Endothelial cell of umbilical vein (primary cell): Measurements from ENCODE around the gene ZNF774. TPM values are rescaled to one million over a fixed set of nuclear protein-coding genes. Genes with fewer than 3 reads are reported as not detected.
"Not testable (repeated sequence)": the region's sequence is repeated elsewhere in the genome, so short reads cannot be mapped to it uniquely, and the experiment has no call there.

Source experiments
- BruUV-seq: library from RNA; stranded (reverse); fragments of 400-500 nt; replicated peaks from 2 replicates; lab custom pipeline; 2021; lab: Mats Ljungman, UMichigan
- CTCF ChIA-PET: fragments of 300-600, 350-600 bp; sonication (Branson Sonifier 250); formaldehyde crosslinking; loops from one replicate; lab custom pipeline; 2021; ENCODE audit warnings: antibody characterized with exemption, inconsistent platforms; lab: Charles Lee
- POLR2A ChIA-PET: fragments of 300-600, 350-600 bp; sonication (Branson Sonifier 250); formaldehyde crosslinking; loops from one replicate; lab custom pipeline; 2021; ENCODE audit warnings: antibody characterized with exemption, inconsistent platforms; lab: Charles Lee
- DNase-seq: peaks from one replicate; pipeline ENCODE4 v3.0.0-alpha.2; 2011; ENCODE audit warnings: low read depth, low spot score
- FAIRE-seq: peaks from 2 replicates; lab custom pipeline; 2011; peaks lifted over from hg19 to GRCh38; lab: Jason Lieb, UNC
- H2AFZ ChIP-seq: 2 replicates; pipeline ENCODE4 v1.6.0; 2012; ENCODE audit warnings: low read depth, low read length, control low read depth, inconsistent platforms
- H3K27ac ChIP-seq: 2 replicates; pipeline ENCODE4 v1.5.1; 2011; ENCODE audit warnings: low read depth, mild to moderate bottlenecking, control low read depth, low read length, moderate library complexity; ENCODE audit not compliant: insufficient read depth
- H3K27me3 ChIP-seq, 2 experiments: 2 replicates each; pipeline versions ENCODE4 v1.6.0 to v1.6.1; 2011; ENCODE audit warnings: low read length in 2 of 2, mixed read lengths in 1 of 2; ENCODE audit not compliant: control insufficient read depth in 2 of 2, insufficient read depth in 2 of 2
- H3K36me3 ChIP-seq, 2 experiments: 2 replicates in 1 of 2; 3 replicates in 1 of 2; pipeline ENCODE4 v1.5.1; 2011; ENCODE audit warnings: low read length in 2 of 2, mild to moderate bottlenecking in 1 of 2, moderate library complexity in 1 of 2; ENCODE audit not compliant: control insufficient read depth in 2 of 2, insufficient read depth in 2 of 2; ENCODE audit errors: extremely low read depth in 1 of 2
- H3K4me1 ChIP-seq: 3 replicates; pipeline ENCODE4 v1.5.1; 2011; ENCODE audit warnings: mild to moderate bottlenecking, low read length; ENCODE audit not compliant: control insufficient read depth, insufficient read depth; ENCODE audit errors: extremely low read depth
- H3K4me2 ChIP-seq: 2 replicates; pipeline ENCODE4 v1.6.1; 2011; ENCODE audit warnings: low read length, control low read depth, mixed read lengths; ENCODE audit not compliant: insufficient read depth
- H3K4me3 ChIP-seq, 3 experiments: fragments of 200-600 bp in 1 of 3; sonication (generic), shearing (Covaris generic) in 1 of 3; replicated peaks in 1 of 3; 2 replicates each; pipeline ENCODE4 v1.5.1; 2011 to 2016; ENCODE audit warnings: control low read depth in 3 of 3, low read length in 3 of 3, mild to moderate bottlenecking in 2 of 3, inconsistent platforms in 1 of 3, low read depth in 1 of 3, moderate library complexity in 1 of 3; ENCODE audit not compliant: insufficient read depth in 1 of 3
- H3K79me2 ChIP-seq: 2 replicates; pipeline ENCODE4 v1.6.0; 2012; ENCODE audit warnings: low read length, inconsistent platforms; ENCODE audit not compliant: control insufficient read depth, insufficient read depth
- H3K9ac ChIP-seq: replicated peaks from 2 replicates; pipeline ENCODE3; 2011; ENCODE audit warnings: low read length, control low read depth; ENCODE audit not compliant: insufficient read depth; ENCODE audit errors: extremely low read depth
- H3K9me1 ChIP-seq: replicated peaks from 3 replicates; pipeline ENCODE4 v1.6.0; 2011; ENCODE audit warnings: mild to moderate bottlenecking, low read length; ENCODE audit not compliant: control insufficient read depth, insufficient read depth; ENCODE audit errors: extremely low read depth
- H3K9me3 ChIP-seq: replicated peaks from 2 replicates; pipeline ENCODE4 v1.5.1; 2012; ENCODE audit warnings: low read length, inconsistent platforms; ENCODE audit not compliant: control insufficient read depth, insufficient read depth
- H4K20me1 ChIP-seq: replicated peaks from 2 replicates; pipeline ENCODE3; 2011; ENCODE audit warnings: mild to moderate bottlenecking, low read length; ENCODE audit not compliant: control insufficient read depth, insufficient read depth; ENCODE audit errors: extremely low read depth
- CTCF ChIP-seq, 2 donors: IDR thresholded peaks; 1 replicate in 1 of 2; 2 replicates in 1 of 2; pipeline ENCODE4 v1.5.1; 2011; ENCODE audit warnings: low read length in 2 of 2, mild to moderate bottlenecking in 2 of 2, moderate library complexity in 2 of 2, control low read depth in 1 of 2, inconsistent platforms in 1 of 2, low read depth in 1 of 2; ENCODE audit not compliant: insufficient read depth in 1 of 2; ENCODE audit errors: extremely low read depth in 1 of 2
- EZH2 ChIP-seq: IDR thresholded peaks from 2 replicates; pipeline ENCODE4 v1.6.1; 2012; ENCODE audit warnings: borderline replicate concordance, low read depth, mild to moderate bottlenecking, moderate library complexity, low read length, inconsistent platforms; ENCODE audit not compliant: severe bottlenecking
- FOS ChIP-seq: IDR thresholded peaks from 2 replicates; pipeline ENCODE4 v1.6.1; 2011; ENCODE audit warnings: mild to moderate bottlenecking, low read length, moderate library complexity, borderline replicate concordance; ENCODE audit not compliant: insufficient read depth
- GATA2 ChIP-seq: IDR thresholded peaks from 2 replicates; pipeline ENCODE4 v1.7.0; 2011; ENCODE audit warnings: low read depth, mild to moderate bottlenecking, moderate library complexity, mixed read lengths, low read length; ENCODE audit not compliant: insufficient read length, insufficient read depth
- JUN ChIP-seq: IDR thresholded peaks from 2 replicates; pipeline ENCODE4 v1.6.1; 2011; ENCODE audit warnings: borderline replicate concordance, low read depth; ENCODE audit not compliant: insufficient read length, insufficient read depth
- MAX ChIP-seq: IDR thresholded peaks from 2 replicates; pipeline ENCODE4 v1.6.1; 2011; ENCODE audit not compliant: insufficient read depth, insufficient read length
- MYC ChIP-seq: IDR thresholded peaks from one replicate; pipeline ENCODE4 v1.6.1; 2011; ENCODE audit warnings: mild to moderate bottlenecking, low read depth, low read length
- POLR2A ChIP-seq: IDR thresholded peaks from 2 replicates; pipeline ENCODE4 v1.6.1; 2012; ENCODE audit warnings: low read depth, mild to moderate bottlenecking, control low read depth, low read length
- POLR2AphosphoS5 ChIP-seq: IDR thresholded peaks from 2 replicates; pipeline ENCODE4 v1.6.1; 2012; ENCODE audit warnings: low read depth, mild to moderate bottlenecking, control low read depth, low read length, moderate library complexity; ENCODE audit not compliant: insufficient read depth
- dilution Hi-C: fragments of 300-500 bp; cut with MboI; formaldehyde crosslinking; loops from one replicate; pipeline ENCODE4 v1.15.0; 2019; ENCODE audit warnings: low sequenced_read_pairs; ENCODE audit not compliant: extremely low pct_ligation_motif_present
- intact Hi-C: fragments of 100-400 bp; cut with micrococcal nuclease; formaldehyde crosslinking; loops from one replicate; pipeline ENCODE4 v1.10.0; 2022
- polyA plus RNA-seq, 4 experiments: library from polyadenylated mRNA; depleted of rRNA in 3 of 4; stranded (reverse) in 3 of 4; unstranded in 1 of 4; fragments of >200 nt; gene quantifications; 2 replicates each; pipeline versions ENCODE4 v1.2.1 to v1.2.3, GENCODE V29; 2011 to 2012; ENCODE audit warnings: missing spikeins in 1 of 4
- total RNA-seq: library from RNA; stranded (reverse); gene quantifications from 2 replicates; pipeline ENCODE4 v1.2.3, GENCODE V29; 2021

Gene ZNF774
- total and polyA plus RNA-seq, 2 donors (not counting 3 experiments of a cell fraction or from before 2014, with no cell fraction given) = 0.98 to 2.6 TPM

GRCh38 chr15:90345857-90346256, 6.2 kb upstream of the ZNF774 start:
- TF ChIP-seq POLR2A (no peak), CTCF (IDR thresholded peaks at IDR 0.05; ENCODE audit: extremely low read depth in 1 of 2, insufficient read depth in 1 of 2, low read depth in 1 of 2, low read length in 2 of 2) (no peak), POLR2AphosphoS5 (no peak), MYC (no peak), MAX (no peak), FOS (no peak), JUN (no peak), EZH2 (no peak), GATA2 (no peak)
- ChIA-PET CTCF (interaction anchor here (1.0 kb wide), 1 partner anchor 8 kb away, joined by 3 read pairs; no protein-coding TSS in a partner anchor), POLR2A (no interaction called here)
- Histone ChIP-seq H3K9me1 (no peaks in the 10 kb centered on the region), H3K27ac (no peak overlapping the region), H4K20me1 (no peaks in the 10 kb centered on the region), H3K9ac (no peak overlapping the region), H3K4me3 (no peak overlapping the region), H3K9me3 (no peaks in the 10 kb centered on the region), H2AFZ (no peak overlapping the region), H3K4me1 (peaks cover 17% of the 10 kb centered on the region), H3K27me3 (no peaks in the 10 kb centered on the region), H3K36me3 (no peaks in the 10 kb centered on the region), H3K4me2 (no peak overlapping the region), H3K79me2 (no peaks in the 10 kb centered on the region)
- FAIRE-seq (no peak), DNase-seq (no peak)
- dilution Hi-C loops (no loop called here), intact Hi-C loops (no loop called here)
- BruUV-seq = no TSS peak

DNA sequence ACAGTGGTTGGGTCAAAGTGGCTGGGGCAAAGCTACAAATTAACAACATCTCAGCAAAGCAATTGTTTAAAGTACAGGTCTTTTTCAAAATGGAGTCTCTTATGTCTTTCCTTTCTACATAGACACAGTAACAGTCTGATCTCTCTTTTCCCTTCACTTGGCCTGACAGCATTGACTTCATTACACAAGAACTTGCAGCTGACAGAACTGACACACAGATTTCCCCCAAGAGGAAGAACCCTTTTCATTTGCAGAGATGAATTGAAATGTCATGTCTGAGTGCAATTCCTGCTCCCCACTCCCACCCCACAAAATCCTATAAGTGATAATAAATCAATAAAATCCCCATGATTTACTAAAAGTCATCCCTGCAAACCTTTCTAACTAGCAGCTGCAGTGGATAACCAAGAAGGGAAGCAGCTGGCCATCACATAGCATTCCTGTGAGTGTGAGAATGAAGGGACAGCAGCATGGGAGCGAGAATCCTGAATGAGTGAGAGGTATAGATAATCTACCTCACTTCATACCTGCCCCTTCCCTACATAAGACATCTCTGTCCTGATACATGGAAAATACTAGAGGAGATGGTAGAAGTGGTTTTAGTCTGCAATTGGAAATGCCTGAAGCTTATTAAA, 4.5 kb upstream of the ZNF774 start:
- FAIRE-seq, dilution Hi-C loops: not testable (repeated sequence)

More for the DNA sequence above, 4.5 kb upstream of the ZNF774 start:
- CTCF ChIA-PET = interaction anchor here (1.1 kb wide), 2 partner anchors 9 to 135 kb away, joined by 3 read pairs; no protein-coding TSS in a partner anchor
- H3K4me1 ChIP-seq = peaks cover 19% of the 10 kb centered on the region
- H3K9me3 ChIP-seq, POLR2A ChIA-PET, DNase-seq, H3K9me1 ChIP-seq, intact Hi-C loops, H3K4me2 ChIP-seq, H3K79me2 ChIP-seq, H3K4me3 ChIP-seq, H3K9ac ChIP-seq, H3K36me3 ChIP-seq, H4K20me1 ChIP-seq, BruUV-seq, H2AFZ ChIP-seq, H3K27ac ChIP-seq, H3K27me3 ChIP-seq: not testable (repeated sequence)
